ENCODE data around the gene ENTPD1.
"Not testable (repeated sequence)": the region's sequence is repeated elsewhere in the genome, so short reads cannot be mapped to it uniquely, and the experiment has no call there.

The ENTPD1 gene

DNA sequence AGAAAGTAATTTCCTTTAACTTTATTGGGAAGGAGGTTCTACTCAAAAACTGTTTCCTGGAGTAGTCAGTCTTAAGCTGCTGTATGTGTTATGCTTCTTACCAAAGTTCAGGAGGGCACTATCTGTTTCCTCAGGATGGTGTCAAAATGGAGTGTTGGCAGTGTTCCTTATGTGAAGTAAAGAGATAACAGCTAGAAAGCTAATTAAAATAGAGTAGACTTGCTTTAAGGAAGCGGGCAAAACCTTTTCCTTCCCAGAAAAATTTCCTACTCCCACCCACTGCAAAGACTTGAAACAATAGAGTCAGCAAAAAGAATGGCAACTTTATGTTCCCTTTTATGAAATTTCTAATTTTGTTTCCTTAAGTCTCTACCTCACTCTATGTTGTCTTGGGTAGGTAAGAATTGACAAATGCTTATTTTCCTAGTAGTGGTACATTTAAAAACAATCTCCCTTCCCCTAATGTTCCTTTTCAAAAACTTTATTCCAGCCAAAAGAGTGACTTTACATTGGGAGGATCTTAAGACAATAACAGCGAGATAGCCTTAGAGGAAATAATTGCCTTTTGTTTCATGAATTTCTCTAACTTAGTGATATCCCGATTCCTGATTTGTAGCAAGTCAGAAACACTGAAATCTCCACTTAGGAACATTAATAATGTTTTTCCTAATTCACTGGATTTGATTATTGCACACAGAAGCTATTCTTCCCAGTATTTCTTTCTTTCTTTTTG lies 26.5 kb upstream of the ENTPD1 start:
- no peaks in the 10 kb centered on the region for H4K20me1 ChIP-seq (ENCODE audit: insufficient read depth)
- H3K9ac ChIP-seq: no peak overlapping the region
- H3K27me3 ChIP-seq (ENCODE audit: insufficient read depth, low read depth): no peaks in the 10 kb centered on the region
- TF ChIP-seq, protein P1, sequence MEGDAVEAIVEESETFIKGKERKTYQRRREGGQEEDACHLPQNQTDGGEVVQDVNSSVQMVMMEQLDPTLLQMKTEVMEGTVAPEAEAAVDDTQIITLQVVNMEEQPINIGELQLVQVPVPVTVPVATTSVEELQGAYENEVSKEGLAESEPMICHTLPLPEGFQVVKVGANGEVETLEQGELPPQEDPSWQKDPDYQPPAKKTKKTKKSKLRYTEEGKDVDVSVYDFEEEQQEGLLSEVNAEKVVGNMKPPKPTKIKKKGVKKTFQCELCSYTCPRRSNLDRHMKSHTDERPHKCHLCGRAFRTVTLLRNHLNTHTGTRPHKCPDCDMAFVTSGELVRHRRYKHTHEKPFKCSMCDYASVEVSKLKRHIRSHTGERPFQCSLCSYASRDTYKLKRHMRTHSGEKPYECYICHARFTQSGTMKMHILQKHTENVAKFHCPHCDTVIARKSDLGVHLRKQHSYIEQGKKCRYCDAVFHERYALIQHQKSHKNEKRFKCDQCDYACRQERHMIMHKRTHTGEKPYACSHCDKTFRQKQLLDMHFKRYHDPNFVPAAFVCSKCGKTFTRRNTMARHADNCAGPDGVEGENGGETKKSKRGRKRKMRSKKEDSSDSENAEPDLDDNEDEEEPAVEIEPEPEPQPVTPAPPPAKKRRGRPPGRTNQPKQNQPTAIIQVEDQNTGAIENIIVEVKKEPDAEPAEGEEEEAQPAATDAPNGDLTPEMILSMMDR (conservative IDR thresholded peaks at IDR 0.05; ENCODE audit: low read depth, low read length): no peak
- no peaks in the 10 kb centered on the region for H3K36me3 ChIP-seq (ENCODE audit: insufficient read depth)
- no peak overlapping the region for H2AFZ ChIP-seq (ENCODE audit: low read depth)
- no peaks in the 10 kb centered on the region for H3K4me1 ChIP-seq (ENCODE audit: low read depth, poor library complexity, severe bottlenecking)
- no peaks in the 10 kb centered on the region for H3K79me2 ChIP-seq (ENCODE audit: insufficient read depth, low read depth)
- no peak overlapping the region for H3K27ac ChIP-seq
- no peak overlapping the region for H3K4me3 ChIP-seq (IDR thresholded peaks at IDR 0.05; ENCODE audit: insufficient read depth, low read depth, low read length)
- H3K4me2 ChIP-seq: no peak overlapping the region

DNA sequence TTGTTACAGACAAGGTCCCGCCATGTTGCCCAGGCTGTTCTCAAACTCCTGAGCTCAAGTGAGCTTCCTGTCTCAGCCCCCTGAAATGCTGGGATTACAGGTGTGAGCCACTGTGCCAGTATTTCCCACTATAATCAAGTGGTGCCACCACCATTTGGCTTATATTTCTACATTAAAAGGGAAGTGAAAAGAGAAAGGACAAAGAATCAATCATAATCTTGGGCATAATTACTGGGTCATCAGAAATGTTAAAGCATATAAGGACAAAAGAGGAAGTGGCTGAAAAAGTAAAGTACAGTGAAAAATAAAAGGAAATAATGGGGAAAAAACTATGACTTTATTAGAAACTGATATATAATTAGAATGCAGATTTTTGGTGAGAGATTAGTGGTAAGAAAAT lies 25.7 kb upstream of the ENTPD1 start:
- no peak overlapping the region for H3K4me2 ChIP-seq
- no peaks in the 10 kb centered on the region for H3K36me3 ChIP-seq (ENCODE audit: insufficient read depth)
- no peak overlapping the region for H3K27ac ChIP-seq
- no peak overlapping the region for H3K4me3 ChIP-seq (IDR thresholded peaks at IDR 0.05; ENCODE audit: insufficient read depth, low read depth, low read length)
- no peaks in the 10 kb centered on the region for H4K20me1 ChIP-seq (ENCODE audit: insufficient read depth)
- H3K4me1 ChIP-seq (ENCODE audit: low read depth, poor library complexity, severe bottlenecking): no peaks in the 10 kb centered on the region
- no peak overlapping the region for H2AFZ ChIP-seq (ENCODE audit: low read depth)
- no peaks in the 10 kb centered on the region for H3K79me2 ChIP-seq (ENCODE audit: insufficient read depth, low read depth)
- H3K27me3 ChIP-seq (ENCODE audit: insufficient read depth, low read depth): no peaks in the 10 kb centered on the region
- TF ChIP-seq, protein P1 (conservative IDR thresholded peaks at IDR 0.05; ENCODE audit: low read depth, low read length): no peak
- no peak overlapping the region for H3K9ac ChIP-seq

DNA sequence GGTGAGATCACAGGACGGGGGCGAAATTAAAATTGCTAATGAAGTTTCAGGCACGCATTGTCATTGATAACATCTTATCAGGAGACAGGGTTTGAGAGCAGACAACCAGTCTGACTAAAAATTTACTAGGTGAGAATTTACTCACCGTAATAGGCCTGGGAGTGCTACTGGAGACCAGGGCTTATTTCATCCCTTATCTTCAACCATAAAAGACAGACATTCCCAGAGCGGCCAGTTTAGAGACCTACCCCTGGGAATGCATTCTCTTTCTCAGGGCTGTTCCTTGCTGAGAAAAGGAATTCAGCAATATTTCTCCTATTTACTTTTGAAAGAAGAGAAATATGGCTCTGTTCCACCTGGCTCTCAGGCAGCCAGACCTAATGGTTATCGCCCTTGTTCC lies 23.1 kb upstream of the ENTPD1 start:
- H3K27ac ChIP-seq; H3K4me3 ChIP-seq (IDR thresholded peaks at IDR 0.05; ENCODE audit: insufficient read depth, low read depth, low read length); H3K27me3 ChIP-seq (ENCODE audit: insufficient read depth, low read depth); H3K79me2 ChIP-seq (ENCODE audit: insufficient read depth, low read depth); H3K4me1 ChIP-seq (ENCODE audit: low read depth, poor library complexity, severe bottlenecking); H3K9ac ChIP-seq; H3K36me3 ChIP-seq (ENCODE audit: insufficient read depth); H3K4me2 ChIP-seq; H4K20me1 ChIP-seq (ENCODE audit: insufficient read depth); H2AFZ ChIP-seq (ENCODE audit: low read depth): not testable (repeated sequence)

DNA sequence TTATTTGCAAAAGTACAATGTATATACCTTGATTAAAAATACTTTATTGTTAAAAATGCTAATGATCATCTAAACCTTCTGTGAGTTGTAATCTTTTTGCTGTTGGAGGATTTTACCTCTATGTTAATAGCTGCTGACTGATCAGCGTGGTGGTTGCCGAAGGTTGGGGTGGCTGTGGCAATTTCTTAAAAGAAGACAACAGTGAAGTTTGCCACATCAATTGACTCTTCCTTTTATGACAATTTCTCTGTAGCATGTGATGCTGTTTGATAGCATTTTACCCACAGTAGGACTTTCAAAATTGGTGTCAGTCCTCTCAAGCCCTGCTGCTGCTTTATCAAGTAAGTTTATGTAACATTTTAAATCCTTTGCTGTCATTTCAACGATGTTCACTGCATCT lies 16.9 kb upstream of the ENTPD1 start:
- no peak overlapping the region for H3K9ac ChIP-seq
- TF ChIP-seq, protein P1 (conservative IDR thresholded peaks at IDR 0.05; ENCODE audit: low read depth, low read length): no peak
- no peaks in the 10 kb centered on the region for H3K36me3 ChIP-seq (ENCODE audit: insufficient read depth)
- H4K20me1 ChIP-seq (ENCODE audit: insufficient read depth): no peaks in the 10 kb centered on the region
- no peaks in the 10 kb centered on the region for H3K27me3 ChIP-seq (ENCODE audit: insufficient read depth, low read depth)
- no peak overlapping the region for H3K27ac ChIP-seq
- no peaks in the 10 kb centered on the region for H3K79me2 ChIP-seq (ENCODE audit: insufficient read depth, low read depth)
- no peak overlapping the region for H3K4me3 ChIP-seq (IDR thresholded peaks at IDR 0.05; ENCODE audit: insufficient read depth, low read depth, low read length)
- H3K4me2 ChIP-seq: no peak overlapping the region
- no peaks in the 10 kb centered on the region for H3K4me1 ChIP-seq (ENCODE audit: low read depth, poor library complexity, severe bottlenecking)
- no peak overlapping the region for H2AFZ ChIP-seq (ENCODE audit: low read depth)

DNA sequence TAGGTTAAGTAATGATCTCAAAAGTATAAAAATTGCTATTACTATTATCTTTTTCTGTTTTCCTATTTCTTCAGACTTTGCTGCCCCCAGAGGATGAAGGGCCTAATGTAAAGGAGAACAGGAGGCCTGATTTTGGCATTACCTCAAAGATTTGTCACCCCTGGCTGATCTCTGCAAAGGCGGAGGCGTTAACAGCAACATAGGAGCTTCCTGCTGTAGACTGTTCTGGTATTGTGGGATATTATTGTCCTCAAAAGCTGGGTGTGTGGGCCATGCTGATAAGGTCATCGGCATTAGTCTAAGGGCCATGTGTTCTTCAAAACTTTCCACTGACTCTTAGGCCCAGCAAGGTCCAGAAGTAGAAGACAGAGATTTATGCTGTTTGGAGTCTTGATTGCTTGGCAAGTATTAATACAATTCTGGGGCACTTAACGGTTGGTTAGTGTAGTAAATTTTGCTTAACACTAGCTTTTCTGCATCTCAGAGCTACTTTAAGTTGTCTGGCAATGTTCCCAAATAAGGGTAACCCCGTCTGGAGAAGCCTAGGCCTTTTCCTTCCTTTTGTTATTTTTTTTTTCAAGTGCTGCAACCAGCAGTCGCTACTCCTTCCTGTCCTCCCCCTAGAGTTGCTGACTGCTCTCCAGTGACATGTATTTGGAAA lies 14.0 kb upstream of the ENTPD1 start:
- Histone ChIP-seq H3K36me3 (ENCODE audit: insufficient read depth) (no peaks in the 10 kb centered on the region), H3K9ac (no peak overlapping the region), H4K20me1 (ENCODE audit: insufficient read depth) (no peaks in the 10 kb centered on the region), H2AFZ (ENCODE audit: low read depth) (no peak overlapping the region), H3K4me1 (ENCODE audit: low read depth, poor library complexity, severe bottlenecking) (no peaks in the 10 kb centered on the region), H3K27ac (no peak overlapping the region), H3K4me2 (no peak overlapping the region), H3K27me3 (ENCODE audit: insufficient read depth, low read depth) (no peaks in the 10 kb centered on the region), H3K4me3 (IDR thresholded peaks at IDR 0.05; ENCODE audit: insufficient read depth, low read depth, low read length) (no peak overlapping the region), H3K79me2 (ENCODE audit: insufficient read depth, low read depth) (no peaks in the 10 kb centered on the region)
- TF ChIP-seq, protein P1 (conservative IDR thresholded peaks at IDR 0.05; ENCODE audit: low read depth, low read length): no peak
